GM21381 (cell line): ENCODE results near the gene SLC25A34.

Experiments used
- ATAC-seq: cut with Tn5 transposase; IDR thresholded peaks from one replicate; pipeline ENCODE4 v1.9.1; 2021; ENCODE audit warnings: mild to moderate bottlenecking, moderate library complexity; ENCODE audit not compliant: unreplicated experiment

SLC25A34 gene

GRCh38 chr1:15749399-15750291 lies 13.6 kb downstream of the SLC25A34 start:
- no peak for ATAC-seq

GRCh38 chr1:15750924-15751323 lies 14.9 kb downstream of the SLC25A34 start:
- no peak for ATAC-seq

- ATAC-seq = no peak
These were observed 15.7 kb downstream of the SLC25A34 start for GRCh38 chr1:15751717-15752116.

GRCh38 chr1:15753776-15754175 lies 17.7 kb downstream of the SLC25A34 start:
- no peak for ATAC-seq

- ATAC-seq = no peak
These were observed 19.1 kb downstream of the SLC25A34 start for GRCh38 chr1:15755021-15755645.

- no peak for ATAC-seq
These were observed 19.6 kb downstream of the SLC25A34 start for GRCh38 chr1:15755646-15756040.

- no peak for ATAC-seq
These were observed 20.3 kb downstream of the SLC25A34 start for GRCh38 chr1:15756143-15757015.

GRCh38 chr1:15757016-15757543 lies 21.0 kb downstream of the SLC25A34 start:
- no peak for ATAC-seq

GRCh38 chr1:15757575-15758342 lies 21.7 kb downstream of the SLC25A34 start:
- ATAC-seq = no peak

- ATAC-seq = no peak
These were observed 22.4 kb downstream of the SLC25A34 start, which contains the start of gene FBLIM1 for GRCh38 chr1:15758343-15758931. FBLIM1 (plus strand) TSS chr1:15758795; CDS start chr1:15764984, 6,189 bp downstream.

- ATAC-seq = no peak
These were observed 23.0 kb downstream of the SLC25A34 start for GRCh38 chr1:15758953-15759661.

- ATAC-seq = no peak
These were observed 24.6 kb downstream of the SLC25A34 start for GRCh38 chr1:15760520-15761211.

GRCh38 chr1:15761366-15762128 lies 25.5 kb downstream of the SLC25A34 start:
- no peak for ATAC-seq

GRCh38 chr1:15762546-15762945 lies 26.5 kb downstream of the SLC25A34 start:
- no peak for ATAC-seq

GRCh38 chr1:15764269-15764764 lies 28.3 kb downstream of the SLC25A34 start:
- ATAC-seq = no peak

- ATAC-seq = no peak
These were observed 28.8 kb downstream of the SLC25A34 start for GRCh38 chr1:15764890-15765289.

- ATAC-seq = no peak
These were observed 29.6 kb downstream of the SLC25A34 start for GRCh38 chr1:15765495-15766194.
